GM06990 (cell line): Measurements from ENCODE around the gene FNDC8.
A peak's percentile ranks its signal among the peaks of the same experiment; 100 is the strongest.

Experiments
- DNase-seq: peaks from one replicate; pipeline ENCODE4 v3.0.0-alpha.2; 2011; ENCODE audit not compliant: insufficient read length; ENCODE audit errors: extremely low read depth
- H3K27me3 ChIP-seq: replicated peaks from 2 replicates; pipeline ENCODE4 v1.6.0; 2011; ENCODE audit warnings: low read length; ENCODE audit not compliant: control insufficient read depth, insufficient read depth
- H3K36me3 ChIP-seq: 2 replicates; pipeline ENCODE4 v1.5.1; 2011; ENCODE audit warnings: low read length; ENCODE audit not compliant: control insufficient read depth, insufficient read depth
- H3K4me3 ChIP-seq: replicated peaks from 2 replicates; pipeline ENCODE4 v1.5.1; 2011; ENCODE audit warnings: low read depth, mild to moderate bottlenecking, control low read depth, low read length
- TF ChIP-seq, protein P1 (sequence below): IDR thresholded peaks from 2 replicates; pipeline ENCODE4 v1.5.1; 2011; ENCODE audit warnings: low read length, control low read depth, mild to moderate bottlenecking, inconsistent platforms; ENCODE audit not compliant: insufficient read depth, poor library complexity, severe bottlenecking

The FNDC8 gene

GRCh38 chr17:35141681-35142466 is 20.5 kb downstream of the FNDC8 start, which contains the start of gene NLE1:
TSS of gene NLE1 (minus strand) at chr17:35142303. CDS start at chr17:35142275, 28 bp downstream.
- Histone ChIP-seq H3K36me3 (peaks cover 15% of the 10 kb centered on the region), H3K4me3 (peak within 1 kb of the TSS; percentile 97), H3K27me3 (no peaks in the 10 kb centered on the region)
- TF ChIP-seq, protein P1, sequence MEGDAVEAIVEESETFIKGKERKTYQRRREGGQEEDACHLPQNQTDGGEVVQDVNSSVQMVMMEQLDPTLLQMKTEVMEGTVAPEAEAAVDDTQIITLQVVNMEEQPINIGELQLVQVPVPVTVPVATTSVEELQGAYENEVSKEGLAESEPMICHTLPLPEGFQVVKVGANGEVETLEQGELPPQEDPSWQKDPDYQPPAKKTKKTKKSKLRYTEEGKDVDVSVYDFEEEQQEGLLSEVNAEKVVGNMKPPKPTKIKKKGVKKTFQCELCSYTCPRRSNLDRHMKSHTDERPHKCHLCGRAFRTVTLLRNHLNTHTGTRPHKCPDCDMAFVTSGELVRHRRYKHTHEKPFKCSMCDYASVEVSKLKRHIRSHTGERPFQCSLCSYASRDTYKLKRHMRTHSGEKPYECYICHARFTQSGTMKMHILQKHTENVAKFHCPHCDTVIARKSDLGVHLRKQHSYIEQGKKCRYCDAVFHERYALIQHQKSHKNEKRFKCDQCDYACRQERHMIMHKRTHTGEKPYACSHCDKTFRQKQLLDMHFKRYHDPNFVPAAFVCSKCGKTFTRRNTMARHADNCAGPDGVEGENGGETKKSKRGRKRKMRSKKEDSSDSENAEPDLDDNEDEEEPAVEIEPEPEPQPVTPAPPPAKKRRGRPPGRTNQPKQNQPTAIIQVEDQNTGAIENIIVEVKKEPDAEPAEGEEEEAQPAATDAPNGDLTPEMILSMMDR: peak; percentile 96
- peak; percentile 90 for DNase-seq

DNA sequence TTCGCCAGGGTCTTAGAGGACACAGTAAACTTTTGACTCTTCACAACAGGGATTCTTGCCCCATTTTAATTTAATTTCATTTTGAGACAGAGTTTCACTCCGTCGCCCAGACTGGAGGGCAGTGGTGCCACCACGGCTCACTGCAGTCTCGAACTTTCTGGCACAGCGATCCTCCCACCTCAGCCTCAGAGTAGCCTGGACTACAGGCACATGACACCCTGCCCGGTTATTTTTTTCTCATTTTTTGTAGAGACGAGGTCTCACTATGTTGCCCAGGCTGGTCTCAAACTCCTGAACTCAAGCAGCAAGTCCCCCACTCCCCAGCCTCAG is 21.0 kb downstream of the FNDC8 start:
- no peak for DNase-seq
- TF ChIP-seq, protein P1: no peak
- Histone ChIP-seq H3K36me3 (peaks cover 9% of the 10 kb centered on the region), H3K27me3 (no peaks in the 10 kb centered on the region; the same call in 1 of the 2 replicates), H3K4me3 (no peak overlapping the region)

DNA sequence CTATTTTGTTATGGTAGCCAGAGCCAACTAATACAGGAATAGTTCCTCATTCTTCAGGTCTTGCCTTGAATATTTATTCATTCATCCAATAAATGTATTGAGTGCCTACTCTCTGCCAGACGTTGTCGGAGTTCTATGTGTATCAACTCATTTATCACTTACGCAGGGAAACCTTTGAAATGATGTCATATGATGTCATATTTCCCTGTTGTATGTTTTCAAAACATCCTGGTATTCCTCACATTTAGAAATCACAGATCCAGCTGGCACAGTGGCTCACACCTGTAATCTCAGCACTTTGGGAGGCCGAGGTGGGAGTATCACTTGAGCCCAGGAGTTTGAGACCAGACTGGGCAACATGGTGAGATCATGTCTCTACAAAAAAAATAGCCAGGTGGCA is 23.4 kb downstream of the FNDC8 start:
- DNase-seq: no peak
- TF ChIP-seq, protein P1: no peak
- H3K4me3 ChIP-seq: no peak overlapping the region
- H3K27me3 ChIP-seq: no peaks in the 10 kb centered on the region; the same call in 1 of the 2 replicates
- H3K36me3 ChIP-seq: 0 out of 2 replicates have a peak, but pooled peaks cover 1% of the 10 kb centered on the region

GRCh38 chr17:35146214-35146833 is 24.9 kb downstream of the FNDC8 start:
- TF ChIP-seq, protein P1: no peak
- Histone ChIP-seq H3K4me3 (no peak overlapping the region), H3K27me3 (no peaks in the 10 kb centered on the region; the same call in 1 of the 2 replicates), H3K36me3 (no peaks in the 10 kb centered on the region)
- no peak for DNase-seq

DNA sequence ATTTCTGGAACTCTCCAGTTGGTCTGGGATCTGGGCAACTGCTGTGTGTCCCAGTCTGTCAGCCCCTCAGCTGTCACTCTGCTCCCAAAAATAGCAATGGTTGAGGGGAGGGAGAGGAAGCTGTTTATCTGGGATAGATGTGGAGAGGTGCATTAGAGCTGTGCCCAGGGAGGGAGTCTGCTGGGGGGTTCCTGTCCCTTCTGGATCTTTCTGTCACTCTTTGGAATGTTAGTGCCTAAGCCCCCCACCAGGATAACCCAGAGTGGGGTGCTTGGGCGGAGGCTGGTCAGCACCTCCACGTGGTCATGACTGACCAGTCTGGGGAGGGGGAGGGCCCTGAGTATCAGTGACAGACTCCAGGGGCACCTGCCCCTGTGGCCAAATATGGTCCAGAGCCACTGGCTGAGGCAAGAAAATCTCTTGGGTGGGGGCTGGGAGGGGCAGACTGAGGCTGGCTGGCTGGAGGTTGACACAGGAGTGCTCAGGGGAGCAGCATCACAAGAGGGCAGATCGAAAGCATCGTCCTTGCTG is 26.0 kb downstream of the FNDC8 start, which contains the start of gene UNC45B:
Gene UNC45B, plus strand, starts transcription at position 443 of the 531 bp plus-strand sequence. CDS start 447 bp downstream, outside the sequence.
- no peak for DNase-seq
- TF ChIP-seq, protein P1: no peak
- H3K36me3 ChIP-seq: no peaks in the 10 kb centered on the region
- no peaks in the 10 kb centered on the region; the same call in 1 of the 2 replicates for H3K27me3 ChIP-seq
- H3K4me3 ChIP-seq: no peak within 1 kb of the TSS
